ENCODE data around the gene HAPLN2. TPM values are rescaled to one million over a fixed set of nuclear protein-coding genes. Genes with fewer than 3 reads are reported as not detected.
A peak's percentile ranks its signal among the peaks of the same experiment; 100 is the strongest.

HAPLN2 gene
- 0.16 TPM for polyA plus RNA-seq
- long read RNA-seq, donor 1 = 0 reads
- long read RNA-seq, donor 2 = 0 reads
- long read RNA-seq, donor 3 = 0 reads
- long read RNA-seq, donor 4 = 0 reads
- long read RNA-seq, donor 5 = 0 reads
- long read RNA-seq, donor 6 = 0 reads
- long read RNA-seq, donor 7 = 0 reads
- long read RNA-seq, donor 8 = 0 reads
- long read RNA-seq, donor 9 = 0 reads
- long read RNA-seq, donor 10 = 0 reads
- long read RNA-seq, donor 11 = 0 reads

- Histone ChIP-seq H3K4me3 (ENCODE audit: low read length) (no peak within 1 kb of the TSS), H3K27me3 (ENCODE audit: control insufficient read depth, insufficient read depth, low read length) (peaks cover 41% of the 10 kb centered on the region), H3K9me3 (ENCODE audit: control insufficient read depth, low read depth, low read length) (peaks cover 4% of the 10 kb centered on the region), H3K4me1 (ENCODE audit: control insufficient read depth, insufficient read depth, low read length) (peaks cover 11% of the 10 kb centered on the region), H3K36me3 (ENCODE audit: control insufficient read depth, insufficient read depth, low read length) (no peaks in the 10 kb centered on the region), H3K27ac (ENCODE audit: low read length) (no peak within 1 kb of the TSS)
- DNase-seq = no peak
- no CpG with 5 or more reads among the region's 7 CpGs for WGBS (ENCODE audit: insufficient coverage, low lambda C conversion rate)
These were observed at the start of gene HAPLN2 for GRCh38 chr1:156618853-156619581. Gene HAPLN2, plus strand, starts transcription at chr1:156619415. Its CDS starts 4,076 bp downstream, at chr1:156623491.

GRCh38 chr1:156571261-156571852, 47.9 kb upstream of the HAPLN2 start:
- DNase-seq = peak; percentile 81 to 93
- Histone ChIP-seq H3K27me3 (ENCODE audit: control insufficient read depth, insufficient read depth, low read length) (peaks cover 2% of the 10 kb centered on the region), H3K4me1 (ENCODE audit: control insufficient read depth, insufficient read depth, low read length) (peaks cover 19% of the 10 kb centered on the region), H3K4me3 (ENCODE audit: low read length) (peak overlapping the region; percentile 60), H3K9me3 (ENCODE audit: control insufficient read depth, low read depth, low read length) (no peaks in the 10 kb centered on the region), H3K27ac (ENCODE audit: low read length) (peak overlapping the region; percentile 93), H3K36me3 (ENCODE audit: control insufficient read depth, insufficient read depth, low read length) (no peaks in the 10 kb centered on the region)
- whole genome bisulfite sequencing (ENCODE audit: insufficient coverage, low lambda C conversion rate) = no CpG with 5 or more reads among the region's 4 CpGs

GRCh38 chr1:156571919-156572662, 47.1 kb upstream of the HAPLN2 start, which contains the start of gene IQGAP3:
Gene IQGAP3, minus strand, starts transcription at chr1:156572565. Its CDS starts 36 bp downstream, at chr1:156572529.
- H3K9me3 ChIP-seq (ENCODE audit: control insufficient read depth, low read depth, low read length) = no peaks in the 10 kb centered on the region
- DNase-seq = peak; percentile 88 to 89
- WGBS (ENCODE audit: insufficient coverage, low lambda C conversion rate) = no CpG with 5 or more reads among the region's 38 CpGs
- peaks cover 2% of the 10 kb centered on the region for H3K27me3 ChIP-seq (ENCODE audit: control insufficient read depth, insufficient read depth, low read length)
- peaks cover 19% of the 10 kb centered on the region for H3K4me1 ChIP-seq (ENCODE audit: control insufficient read depth, insufficient read depth, low read length)
- H3K4me3 ChIP-seq (ENCODE audit: low read length) = peak within 1 kb of the TSS; percentile 60
- H3K27ac ChIP-seq (ENCODE audit: low read length) = peak within 1 kb of the TSS; percentile 93
- no peaks in the 10 kb centered on the region for H3K36me3 ChIP-seq (ENCODE audit: control insufficient read depth, insufficient read depth, low read length)

GRCh38 chr1:156572663-156573018, 46.6 kb upstream of the HAPLN2 start:
- Histone ChIP-seq H3K4me3 (ENCODE audit: low read length) (peak overlapping the region; percentile 60), H3K27ac (ENCODE audit: low read length) (no peak overlapping the region)
- DNase-seq = no peak

GRCh38 chr1:156574039-156574633, 45.1 kb upstream of the HAPLN2 start:
- H3K4me1 ChIP-seq (ENCODE audit: control insufficient read depth, insufficient read depth, low read length) = peaks cover 19% of the 10 kb centered on the region
- H3K27ac ChIP-seq (ENCODE audit: low read length) = no peak overlapping the region
- WGBS (ENCODE audit: insufficient coverage, low lambda C conversion rate) = 100% methylated on average over 1 of the region's 2 CpGs
- no peaks in the 10 kb centered on the region for H3K9me3 ChIP-seq (ENCODE audit: control insufficient read depth, low read depth, low read length)
- peaks cover 2% of the 10 kb centered on the region for H3K27me3 ChIP-seq (ENCODE audit: control insufficient read depth, insufficient read depth, low read length)
- DNase-seq = no peak
- no peaks in the 10 kb centered on the region for H3K36me3 ChIP-seq (ENCODE audit: control insufficient read depth, insufficient read depth, low read length)
- no peak overlapping the region for H3K4me3 ChIP-seq (ENCODE audit: low read length)

More at GRCh38 chr1:156572663-156573018, 46.6 kb upstream of the HAPLN2 start:
- H3K4me1 ChIP-seq (ENCODE audit: control insufficient read depth, insufficient read depth, low read length) = peaks cover 19% of the 10 kb centered on the region
- H3K36me3 ChIP-seq (ENCODE audit: control insufficient read depth, insufficient read depth, low read length) = no peaks in the 10 kb centered on the region
- H3K27me3 ChIP-seq (ENCODE audit: control insufficient read depth, insufficient read depth, low read length) = peaks cover 2% of the 10 kb centered on the region
- no CpG with 5 or more reads among the region's 10 CpGs for WGBS (ENCODE audit: insufficient coverage, low lambda C conversion rate)
- H3K9me3 ChIP-seq (ENCODE audit: control insufficient read depth, low read depth, low read length) = no peaks in the 10 kb centered on the region

- Histone ChIP-seq H3K4me3 (ENCODE audit: low read length) (no peak overlapping the region), H3K4me1 (ENCODE audit: control insufficient read depth, insufficient read depth, low read length) (peaks cover 2% of the 10 kb centered on the region), H3K27ac (ENCODE audit: low read length) (no peak overlapping the region), H3K27me3 (ENCODE audit: control insufficient read depth, insufficient read depth, low read length) (peaks cover 2% of the 10 kb centered on the region), H3K36me3 (ENCODE audit: control insufficient read depth, insufficient read depth, low read length) (no peaks in the 10 kb centered on the region), H3K9me3 (ENCODE audit: control insufficient read depth, low read depth, low read length) (no peaks in the 10 kb centered on the region)
- DNase-seq = no peak
- no CpG with 5 or more reads among the region's 3 CpGs for WGBS (ENCODE audit: insufficient coverage, low lambda C conversion rate)
These were observed 41.7 kb upstream of the HAPLN2 start for GRCh38 chr1:156577550-156577949.

- H3K9me3 ChIP-seq (ENCODE audit: control insufficient read depth, low read depth, low read length) = no peaks in the 10 kb centered on the region
- H3K27me3 ChIP-seq (ENCODE audit: control insufficient read depth, insufficient read depth, low read length) = peaks cover 2% of the 10 kb centered on the region
- H3K4me3 ChIP-seq (ENCODE audit: low read length) = no peak overlapping the region
- H3K27ac ChIP-seq (ENCODE audit: low read length) = no peak overlapping the region
- no peaks in the 10 kb centered on the region for H3K36me3 ChIP-seq (ENCODE audit: control insufficient read depth, insufficient read depth, low read length)
- no CpG with 5 or more reads among the region's 7 CpGs for WGBS (ENCODE audit: insufficient coverage, low lambda C conversion rate)
- H3K4me1 ChIP-seq (ENCODE audit: control insufficient read depth, insufficient read depth, low read length) = no peaks in the 10 kb centered on the region
- DNase-seq = no peak
These were observed 41.2 kb upstream of the HAPLN2 start for GRCh38 chr1:156578055-156578454.

- WGBS (ENCODE audit: insufficient coverage, low lambda C conversion rate) = no CpG with 5 or more reads among the region's 5 CpGs
- H3K27ac ChIP-seq (ENCODE audit: low read length) = no peak within 1 kb of the TSS
- no peaks in the 10 kb centered on the region for H3K36me3 ChIP-seq (ENCODE audit: control insufficient read depth, insufficient read depth, low read length)
- H3K27me3 ChIP-seq (ENCODE audit: control insufficient read depth, insufficient read depth, low read length) = peaks cover 2% of the 10 kb centered on the region
- H3K4me1 ChIP-seq (ENCODE audit: control insufficient read depth, insufficient read depth, low read length) = no peaks in the 10 kb centered on the region
- no peak for DNase-seq
- no peak within 1 kb of the TSS for H3K4me3 ChIP-seq (ENCODE audit: low read length)
- no peaks in the 10 kb centered on the region for H3K9me3 ChIP-seq (ENCODE audit: control insufficient read depth, low read depth, low read length)
These were observed 39.7 kb upstream of the HAPLN2 start, which contains the start of gene TTC24 for GRCh38 chr1:156579472-156579871. Gene TTC24, plus strand, starts transcription at chr1:156579723. Its CDS starts 1,642 bp downstream, at chr1:156581365.

- no peak for DNase-seq
- H3K27ac ChIP-seq (ENCODE audit: low read length) = no peak overlapping the region
- no peaks in the 10 kb centered on the region for H3K9me3 ChIP-seq (ENCODE audit: control insufficient read depth, low read depth, low read length)
- no peaks in the 10 kb centered on the region for H3K4me1 ChIP-seq (ENCODE audit: control insufficient read depth, insufficient read depth, low read length)
- H3K36me3 ChIP-seq (ENCODE audit: control insufficient read depth, insufficient read depth, low read length) = no peaks in the 10 kb centered on the region
- no CpG with 5 or more reads among the region's 21 CpGs for whole genome bisulfite sequencing (ENCODE audit: insufficient coverage, low lambda C conversion rate)
- H3K27me3 ChIP-seq (ENCODE audit: control insufficient read depth, insufficient read depth, low read length) = no peaks in the 10 kb centered on the region
- H3K4me3 ChIP-seq (ENCODE audit: low read length) = no peak overlapping the region
These were observed 37.4 kb upstream of the HAPLN2 start for GRCh38 chr1:156581661-156582387.

All from large intestine (tissue), 12 donors.